Endothelial cell of umbilical vein (primary cell): ENCODE measurements around the gene PCSK6. TPM values are rescaled to one million over a fixed set of nuclear protein-coding genes. Genes with fewer than 3 reads are reported as not detected.

ENCODE experiments used
- BruUV-seq: library from RNA; stranded (reverse); fragments of 400-500 nt; replicated peaks from 2 replicates; lab custom pipeline; 2021; lab: Mats Ljungman, UMichigan
- CTCF ChIA-PET: fragments of 300-600, 350-600 bp; sonication (Branson Sonifier 250); formaldehyde crosslinking; loops from one replicate; lab custom pipeline; 2021; ENCODE audit warnings: antibody characterized with exemption, inconsistent platforms; lab: Charles Lee
- POLR2A ChIA-PET: fragments of 300-600, 350-600 bp; sonication (Branson Sonifier 250); formaldehyde crosslinking; loops from one replicate; lab custom pipeline; 2021; ENCODE audit warnings: antibody characterized with exemption, inconsistent platforms; lab: Charles Lee
- DNase-seq: peaks from one replicate; pipeline ENCODE4 v3.0.0-alpha.2; 2011; ENCODE audit warnings: low read depth, low spot score
- FAIRE-seq: peaks from 2 replicates; lab custom pipeline; 2011; peaks lifted over from hg19 to GRCh38; lab: Jason Lieb, UNC
- H2AFZ ChIP-seq: 2 replicates; pipeline ENCODE4 v1.6.0; 2012; ENCODE audit warnings: low read depth, low read length, control low read depth, inconsistent platforms
- H3K27ac ChIP-seq: 2 replicates; pipeline ENCODE4 v1.5.1; 2011; ENCODE audit warnings: low read depth, mild to moderate bottlenecking, control low read depth, low read length, moderate library complexity; ENCODE audit not compliant: insufficient read depth
- H3K27me3 ChIP-seq, 2 experiments: 2 replicates each; pipeline versions ENCODE4 v1.6.0 to v1.6.1; 2011; ENCODE audit warnings: low read length in 2 of 2, mixed read lengths in 1 of 2; ENCODE audit not compliant: control insufficient read depth in 2 of 2, insufficient read depth in 2 of 2
- H3K36me3 ChIP-seq, 2 experiments: 2 replicates in 1 of 2; 3 replicates in 1 of 2; pipeline ENCODE4 v1.5.1; 2011; ENCODE audit warnings: low read length in 2 of 2, mild to moderate bottlenecking in 1 of 2, moderate library complexity in 1 of 2; ENCODE audit not compliant: control insufficient read depth in 2 of 2, insufficient read depth in 2 of 2; ENCODE audit errors: extremely low read depth in 1 of 2
- H3K4me1 ChIP-seq: 3 replicates; pipeline ENCODE4 v1.5.1; 2011; ENCODE audit warnings: mild to moderate bottlenecking, low read length; ENCODE audit not compliant: control insufficient read depth, insufficient read depth; ENCODE audit errors: extremely low read depth
- H3K4me2 ChIP-seq: 2 replicates; pipeline ENCODE4 v1.6.1; 2011; ENCODE audit warnings: low read length, control low read depth, mixed read lengths; ENCODE audit not compliant: insufficient read depth
- H3K4me3 ChIP-seq, 3 experiments: fragments of 200-600 bp in 1 of 3; sonication (generic), shearing (Covaris generic) in 1 of 3; replicated peaks in 1 of 3; 2 replicates each; pipeline ENCODE4 v1.5.1; 2011 to 2016; ENCODE audit warnings: control low read depth in 3 of 3, low read length in 3 of 3, mild to moderate bottlenecking in 2 of 3, inconsistent platforms in 1 of 3, low read depth in 1 of 3, moderate library complexity in 1 of 3; ENCODE audit not compliant: insufficient read depth in 1 of 3
- H3K79me2 ChIP-seq: 2 replicates; pipeline ENCODE4 v1.6.0; 2012; ENCODE audit warnings: low read length, inconsistent platforms; ENCODE audit not compliant: control insufficient read depth, insufficient read depth
- H3K9ac ChIP-seq: replicated peaks from 2 replicates; pipeline ENCODE3; 2011; ENCODE audit warnings: low read length, control low read depth; ENCODE audit not compliant: insufficient read depth; ENCODE audit errors: extremely low read depth
- H3K9me1 ChIP-seq: replicated peaks from 3 replicates; pipeline ENCODE4 v1.6.0; 2011; ENCODE audit warnings: mild to moderate bottlenecking, low read length; ENCODE audit not compliant: control insufficient read depth, insufficient read depth; ENCODE audit errors: extremely low read depth
- H3K9me3 ChIP-seq: replicated peaks from 2 replicates; pipeline ENCODE4 v1.5.1; 2012; ENCODE audit warnings: low read length, inconsistent platforms; ENCODE audit not compliant: control insufficient read depth, insufficient read depth
- H4K20me1 ChIP-seq: replicated peaks from 2 replicates; pipeline ENCODE3; 2011; ENCODE audit warnings: mild to moderate bottlenecking, low read length; ENCODE audit not compliant: control insufficient read depth, insufficient read depth; ENCODE audit errors: extremely low read depth
- CTCF ChIP-seq, 2 donors: IDR thresholded peaks; 1 replicate in 1 of 2; 2 replicates in 1 of 2; pipeline ENCODE4 v1.5.1; 2011; ENCODE audit warnings: low read length in 2 of 2, mild to moderate bottlenecking in 2 of 2, moderate library complexity in 2 of 2, control low read depth in 1 of 2, inconsistent platforms in 1 of 2, low read depth in 1 of 2; ENCODE audit not compliant: insufficient read depth in 1 of 2; ENCODE audit errors: extremely low read depth in 1 of 2
- EZH2 ChIP-seq: IDR thresholded peaks from 2 replicates; pipeline ENCODE4 v1.6.1; 2012; ENCODE audit warnings: borderline replicate concordance, low read depth, mild to moderate bottlenecking, moderate library complexity, low read length, inconsistent platforms; ENCODE audit not compliant: severe bottlenecking
- FOS ChIP-seq: IDR thresholded peaks from 2 replicates; pipeline ENCODE4 v1.6.1; 2011; ENCODE audit warnings: mild to moderate bottlenecking, low read length, moderate library complexity, borderline replicate concordance; ENCODE audit not compliant: insufficient read depth
- GATA2 ChIP-seq: IDR thresholded peaks from 2 replicates; pipeline ENCODE4 v1.7.0; 2011; ENCODE audit warnings: low read depth, mild to moderate bottlenecking, moderate library complexity, mixed read lengths, low read length; ENCODE audit not compliant: insufficient read length, insufficient read depth
- JUN ChIP-seq: IDR thresholded peaks from 2 replicates; pipeline ENCODE4 v1.6.1; 2011; ENCODE audit warnings: borderline replicate concordance, low read depth; ENCODE audit not compliant: insufficient read length, insufficient read depth
- MAX ChIP-seq: IDR thresholded peaks from 2 replicates; pipeline ENCODE4 v1.6.1; 2011; ENCODE audit not compliant: insufficient read depth, insufficient read length
- MYC ChIP-seq: IDR thresholded peaks from one replicate; pipeline ENCODE4 v1.6.1; 2011; ENCODE audit warnings: mild to moderate bottlenecking, low read depth, low read length
- POLR2A ChIP-seq: IDR thresholded peaks from 2 replicates; pipeline ENCODE4 v1.6.1; 2012; ENCODE audit warnings: low read depth, mild to moderate bottlenecking, control low read depth, low read length
- POLR2AphosphoS5 ChIP-seq: IDR thresholded peaks from 2 replicates; pipeline ENCODE4 v1.6.1; 2012; ENCODE audit warnings: low read depth, mild to moderate bottlenecking, control low read depth, low read length, moderate library complexity; ENCODE audit not compliant: insufficient read depth
- dilution Hi-C: fragments of 300-500 bp; cut with MboI; formaldehyde crosslinking; loops from one replicate; pipeline ENCODE4 v1.15.0; 2019; ENCODE audit warnings: low sequenced_read_pairs; ENCODE audit not compliant: extremely low pct_ligation_motif_present
- intact Hi-C: fragments of 100-400 bp; cut with micrococcal nuclease; formaldehyde crosslinking; loops from one replicate; pipeline ENCODE4 v1.10.0; 2022
- polyA plus RNA-seq, 4 experiments: library from polyadenylated mRNA; depleted of rRNA in 3 of 4; stranded (reverse) in 3 of 4; unstranded in 1 of 4; fragments of >200 nt; gene quantifications; 2 replicates each; pipeline versions ENCODE4 v1.2.1 to v1.2.3, GENCODE V29; 2011 to 2012; ENCODE audit warnings: missing spikeins in 1 of 4
- total RNA-seq: library from RNA; stranded (reverse); gene quantifications from 2 replicates; pipeline ENCODE4 v1.2.3, GENCODE V29; 2021

The PCSK6 gene
- total and polyA plus RNA-seq, 2 donors (not counting 3 experiments of a cell fraction or from before 2014, with no cell fraction given): 0.18 to 0.69 TPM

- Histone ChIP-seq H2AFZ (no peak overlapping the region), H3K4me3 (no peak overlapping the region), H3K79me2 (no peaks in the 10 kb centered on the region), H3K4me1 (no peaks in the 10 kb centered on the region), H3K4me2 (no peak overlapping the region), H3K27me3 (no peaks in the 10 kb centered on the region), H3K9me1 (no peaks in the 10 kb centered on the region), H3K36me3 (no peaks in the 10 kb centered on the region), H3K9me3 (no peaks in the 10 kb centered on the region), H3K27ac (no peak overlapping the region), H3K9ac (no peak overlapping the region), H4K20me1 (no peaks in the 10 kb centered on the region)
- FAIRE-seq: no peak
- intact Hi-C loops (no loop called here), dilution Hi-C loops (no loop called here)
- BruUV-seq: no TSS peak
- ChIA-PET CTCF (no interaction called here), POLR2A (no interaction called here)
- no peak for DNase-seq
- TF ChIP-seq FOS: no peak
- no peak for TF ChIP-seq JUN
- TF ChIP-seq POLR2AphosphoS5: no peak
- no peak for TF ChIP-seq EZH2
- no peak for TF ChIP-seq POLR2A
- no peak for TF ChIP-seq GATA2
- TF ChIP-seq CTCF (IDR thresholded peaks at IDR 0.05; ENCODE audit: extremely low read depth in 1 of 2, insufficient read depth in 1 of 2, low read depth in 1 of 2, low read length in 2 of 2): no peak
- no peak for TF ChIP-seq MAX
- no peak for TF ChIP-seq MYC
Observed at GRCh38 chr15:101536875-101537405, 47.4 kb upstream of the PCSK6 start.
